ENCODE measurements around the gene EDN2. TPM values are rescaled to one million over a fixed set of nuclear protein-coding genes. Genes with fewer than 3 reads are reported as not detected.
A peak's percentile ranks its signal among the peaks of the same experiment; 100 is the strongest.

Gene EDN2
- total RNA-seq, 1 donor from 2014 or later, result 0.27 TPM

DNA sequence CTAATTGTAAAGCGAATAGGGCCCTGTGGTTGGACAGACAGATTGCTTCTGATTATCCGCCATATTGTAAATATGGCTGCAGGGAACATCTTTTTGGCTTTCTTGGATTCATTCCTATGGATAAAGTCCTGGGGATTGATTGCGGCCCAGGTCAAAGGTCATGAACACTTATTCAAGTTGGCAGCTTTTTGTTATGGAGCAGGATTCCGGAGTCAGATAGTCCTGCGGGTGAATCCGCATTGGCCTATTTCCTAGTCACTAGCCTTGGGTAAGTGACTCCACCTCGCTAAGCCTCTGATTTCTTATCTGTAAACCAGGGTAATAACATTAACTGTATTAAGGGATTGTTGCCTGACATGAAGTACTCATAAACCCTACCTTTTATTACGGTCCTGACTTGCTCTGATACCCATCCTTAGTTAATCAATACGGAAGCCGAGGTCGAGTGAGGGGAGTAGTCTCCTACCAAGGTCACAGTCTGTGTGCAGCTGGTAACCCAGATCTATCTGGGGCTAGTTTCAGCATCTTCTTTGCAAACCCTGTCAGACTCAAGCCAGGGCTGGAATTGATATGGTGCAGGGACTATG lies 31.7 kb downstream of the EDN2 start:
- DNase-seq, result no peak
- ATAC-seq, result no peak
- intact Hi-C loops (cut with micrococcal nuclease), result no loop called here

DNA sequence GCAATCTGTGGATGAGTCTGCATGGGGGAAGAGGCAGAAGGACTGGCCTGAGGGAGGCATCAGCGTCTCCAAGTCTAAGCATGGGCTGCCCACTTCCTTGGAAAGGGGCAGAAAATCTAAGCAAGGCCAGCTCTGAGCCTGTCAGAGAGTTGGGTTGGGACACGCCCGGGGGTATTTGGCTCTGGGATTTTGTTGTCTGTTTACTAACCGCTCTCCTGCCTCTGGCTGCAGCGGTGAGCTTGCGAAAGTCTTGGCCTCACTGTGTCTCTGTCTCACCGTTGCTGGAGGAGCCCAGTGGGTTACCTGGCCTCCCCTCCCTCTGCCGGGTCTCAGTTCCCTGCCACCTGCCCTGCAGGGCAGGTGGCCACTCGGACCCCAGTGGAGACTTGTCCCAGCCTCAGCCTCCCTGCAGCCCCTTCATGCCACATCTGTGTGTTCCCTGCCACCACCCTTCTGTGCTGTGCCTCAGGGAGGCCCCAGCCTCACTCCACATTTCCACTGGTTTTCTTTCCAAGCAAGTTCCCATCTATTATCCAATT lies 33.7 kb downstream of the EDN2 start:
- DNase-seq, result no peak
- ATAC-seq, result no peak
- intact Hi-C loops (cut with micrococcal nuclease), result no loop called here

DNA sequence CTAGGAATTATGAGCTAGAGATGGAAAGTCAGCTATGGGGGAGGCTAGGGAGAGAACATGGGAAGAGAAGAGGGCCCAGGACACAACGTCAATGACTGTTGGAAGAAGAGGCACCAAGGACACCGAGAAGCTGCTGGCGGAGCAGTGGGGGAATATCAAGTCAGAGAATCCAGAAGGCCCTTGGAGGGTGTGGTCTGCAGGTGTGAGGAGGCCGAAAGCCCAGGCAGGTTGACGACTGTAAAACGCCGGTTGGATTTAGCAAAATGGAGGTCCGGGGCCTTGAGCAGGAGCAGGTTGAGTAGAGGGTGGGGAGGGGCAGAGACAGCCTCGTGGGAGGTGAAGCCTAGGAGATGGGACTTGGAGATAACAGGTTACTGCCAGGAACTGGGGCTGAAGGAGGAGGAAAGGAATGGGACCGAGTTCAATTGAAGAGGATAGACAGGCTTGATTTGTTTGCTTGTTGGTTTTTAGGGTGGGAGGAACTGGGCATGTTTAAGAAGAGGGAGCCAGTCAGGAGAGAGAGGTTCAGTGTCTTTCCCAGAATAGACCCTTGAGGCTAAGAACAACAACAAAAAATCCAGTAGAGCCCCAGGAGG lies 35.1 kb downstream of the EDN2 start:
- intact Hi-C loops (cut with micrococcal nuclease), result no loop called here
- DNase-seq (no peak), ATAC-seq (no peak)

DNA sequence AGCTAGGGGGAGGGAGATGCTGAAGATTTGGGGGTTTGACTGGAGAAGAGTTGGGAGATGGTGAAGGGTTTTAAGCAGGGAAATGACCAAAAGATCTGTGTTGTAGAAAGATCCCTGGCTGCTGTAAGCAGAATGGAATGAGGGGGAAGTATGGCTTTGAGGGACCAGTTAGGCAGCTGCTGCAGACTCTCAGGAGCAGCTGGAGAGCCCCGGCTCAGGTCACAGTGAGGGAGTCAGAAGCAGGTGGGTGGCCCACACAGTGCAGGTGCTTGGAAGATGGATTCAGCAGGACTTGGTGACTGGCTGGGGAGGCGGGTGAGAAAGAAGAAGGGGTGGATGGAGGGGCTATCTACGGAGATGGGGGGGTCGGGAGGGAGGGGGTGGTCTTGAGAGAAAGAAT lies 35.7 kb downstream of the EDN2 start:
- ATAC-seq, result no peak
- intact Hi-C loops (cut with micrococcal nuclease), result no loop called here
- no peak for DNase-seq

GRCh38 chr1:41447995-41448770 lies 36.3 kb downstream of the EDN2 start:
- no peak for ATAC-seq
- no peak for DNase-seq
- intact Hi-C loops (cut with micrococcal nuclease), result no loop called here

DNA sequence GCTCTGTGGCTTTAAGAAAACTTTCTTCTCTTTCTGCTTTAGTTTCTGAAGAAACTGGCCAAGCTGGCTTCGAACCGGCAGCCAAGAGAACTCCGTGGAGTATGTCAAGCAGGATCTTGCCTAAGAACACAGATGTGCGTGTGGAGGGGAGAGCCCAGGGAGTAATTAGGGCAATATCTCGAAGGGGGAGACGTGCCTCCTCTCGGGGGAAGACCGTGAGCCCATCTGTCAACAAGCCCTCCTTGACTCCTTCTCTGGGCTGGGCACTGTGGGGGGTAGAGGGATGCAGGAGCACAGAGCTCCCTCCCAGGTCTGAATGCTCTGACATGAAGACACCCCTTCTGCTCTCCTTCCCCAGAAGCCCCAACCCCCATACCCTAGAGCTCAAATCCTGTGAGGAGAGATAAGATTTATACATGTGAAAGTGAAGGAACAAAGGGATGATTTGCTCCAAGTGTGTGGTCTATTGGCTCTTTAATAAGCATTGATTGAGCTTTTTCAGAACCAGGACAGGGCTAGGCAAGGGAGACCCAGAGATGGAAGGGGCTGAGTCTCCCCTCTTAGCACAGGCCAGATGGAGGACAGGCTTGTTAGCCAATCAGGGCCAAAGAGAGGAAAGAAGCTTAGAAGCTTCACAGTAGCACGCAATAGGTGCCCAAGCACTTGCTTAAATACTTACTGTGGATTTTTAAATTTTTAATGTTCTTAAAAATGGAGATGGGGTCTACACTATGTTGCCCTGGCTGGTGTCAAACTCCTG lies 37.5 kb downstream of the EDN2 start:
- intact Hi-C loops (cut with micrococcal nuclease), result no loop called here
- ATAC-seq (no peak), DNase-seq (no peak)

DNA sequence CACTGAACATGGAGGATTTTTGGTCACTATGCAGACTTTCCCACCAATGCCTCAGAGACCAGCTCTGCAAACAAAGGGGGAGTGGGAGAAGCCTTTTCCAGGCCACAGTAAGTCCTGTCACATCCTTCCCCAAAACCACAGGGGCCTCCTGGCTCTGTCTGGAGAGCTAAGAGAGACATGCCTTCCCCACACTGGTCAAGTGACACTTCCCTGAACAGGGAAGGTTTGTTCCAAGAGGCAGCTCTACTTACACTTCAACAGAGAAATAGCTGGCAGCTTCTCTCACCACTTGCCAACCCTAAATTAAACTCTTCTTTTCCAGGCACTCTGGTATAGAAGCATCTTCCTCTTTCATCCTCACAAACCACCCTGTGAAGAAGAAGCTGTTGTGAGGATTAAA lies 39.7 kb downstream of the EDN2 start:
- no peak for DNase-seq
- intact Hi-C loops (cut with micrococcal nuclease), result no loop called here
- peak; percentile 85 for ATAC-seq

DNA sequence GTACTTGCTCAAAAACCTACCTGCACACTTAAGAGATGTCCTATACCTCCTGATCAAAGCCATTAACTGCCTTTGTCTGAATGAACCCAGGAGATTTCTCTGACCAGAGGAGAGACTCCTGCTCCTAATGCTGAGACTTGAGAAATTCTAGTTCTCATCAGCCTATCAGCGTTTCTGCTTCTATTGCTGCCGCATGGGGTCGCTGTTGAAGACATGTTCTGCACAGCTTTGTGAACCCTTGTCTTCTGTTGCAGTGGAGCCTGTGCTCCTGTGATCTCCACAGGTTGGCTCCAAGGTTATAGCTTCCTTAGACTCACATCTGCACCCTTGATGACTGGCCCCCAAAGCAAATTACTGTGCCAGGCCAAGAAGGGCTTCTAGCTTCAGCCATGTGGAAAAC lies 40.2 kb downstream of the EDN2 start:
- DNase-seq, result no peak
- intact Hi-C loops (cut with micrococcal nuclease), result no loop called here
- ATAC-seq, result no peak

DNA sequence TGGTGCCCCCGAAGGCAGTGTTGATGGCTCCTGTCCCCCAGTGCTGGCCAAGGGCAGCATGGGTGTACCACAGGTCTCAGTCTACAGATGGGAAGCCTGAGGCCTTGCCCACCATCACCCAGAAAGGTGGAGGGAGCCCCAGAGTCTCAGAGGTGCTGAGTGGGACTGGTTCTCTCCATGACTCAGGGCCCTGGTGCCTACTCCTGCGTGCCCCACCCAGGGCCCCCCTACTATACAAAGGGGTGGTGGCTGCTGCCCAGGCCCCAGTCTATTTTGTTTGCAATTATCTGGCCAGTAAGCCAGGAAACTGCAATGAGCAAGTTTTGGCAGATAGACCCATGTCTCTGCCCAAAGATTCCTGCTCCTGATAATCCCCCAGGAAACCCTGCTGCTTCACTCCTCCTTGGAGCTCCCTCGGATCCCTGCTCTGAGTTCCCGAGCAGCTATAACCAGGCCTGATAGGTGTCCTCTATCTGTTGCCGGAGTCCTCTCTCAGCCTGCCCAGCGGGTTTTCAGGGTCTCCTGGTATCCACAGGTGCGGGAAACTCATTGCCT lies 41.7 kb downstream of the EDN2 start:
- DNase-seq (no peak), ATAC-seq (no peak)
- intact Hi-C loops (cut with micrococcal nuclease), result no loop called here

DNA sequence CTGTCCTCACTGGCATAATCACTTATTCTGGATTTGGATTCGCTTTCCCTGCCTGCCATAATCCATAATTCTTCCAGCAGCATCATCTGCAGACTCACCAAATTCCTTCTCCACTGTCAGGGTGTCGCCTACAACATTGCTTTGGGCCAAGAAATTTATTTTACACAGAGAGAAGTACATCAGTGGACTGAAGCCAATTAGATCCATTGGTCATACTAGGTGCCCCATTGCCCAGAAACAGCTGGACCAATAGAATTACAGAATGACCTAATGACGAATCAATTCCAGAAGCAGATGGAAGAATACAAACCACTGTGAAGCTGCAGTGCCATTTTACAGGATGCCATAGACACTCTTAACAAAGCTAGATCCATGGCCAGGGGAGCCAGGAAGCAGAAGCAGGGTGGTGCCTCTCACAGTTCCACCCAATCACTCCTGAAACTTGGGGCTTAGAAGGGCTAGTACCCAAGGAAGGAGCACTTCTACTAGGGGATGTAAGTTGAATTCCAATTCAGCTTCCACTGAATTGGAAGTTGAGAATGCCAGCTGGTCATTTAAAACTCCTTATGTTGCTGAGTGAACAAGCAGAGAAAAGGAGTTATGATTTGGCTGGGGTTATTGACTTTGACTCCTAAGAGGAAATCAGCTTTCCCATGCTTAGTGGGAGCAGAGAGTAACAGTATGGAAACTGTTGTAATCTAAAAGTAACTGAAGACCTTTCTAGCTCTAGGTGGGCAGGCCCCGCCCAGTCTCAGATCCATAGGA lies 44.0 kb downstream of the EDN2 start:
- DNase-seq, result no peak
- intact Hi-C loops (cut with micrococcal nuclease), result no loop called here

GRCh38 chr1:41439234-41439633 lies 45.2 kb downstream of the EDN2 start:
- DNase-seq (no peak), ATAC-seq (peak; percentile 25)
- intact Hi-C loops (cut with micrococcal nuclease), result no loop called here

More for the DNA sequence above, 44.0 kb downstream of the EDN2 start:
- ATAC-seq, result no peak

DNA sequence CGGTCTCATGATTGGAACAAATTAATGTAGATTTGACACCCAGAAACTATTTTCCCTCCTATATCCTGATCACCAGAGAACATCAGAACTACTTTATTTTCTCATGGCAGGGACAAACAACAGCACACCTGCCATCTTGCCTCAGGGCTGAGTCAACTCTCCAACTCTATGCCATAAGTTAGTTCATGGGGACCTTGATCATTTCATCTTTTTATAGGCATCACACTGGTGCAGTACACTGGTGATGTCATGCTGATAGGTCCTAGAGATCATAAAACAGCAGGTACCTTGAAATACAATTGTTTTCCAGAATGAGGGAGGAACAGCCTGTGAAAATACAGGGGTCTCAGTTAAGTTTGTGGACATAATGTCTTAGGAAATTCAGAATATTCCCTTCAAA lies 45.8 kb downstream of the EDN2 start:
- no peak for DNase-seq
- ATAC-seq, result no peak
- intact Hi-C loops (cut with micrococcal nuclease), result no loop called here

- intact Hi-C loops (cut with micrococcal nuclease), result no loop called here
- no peak for ATAC-seq
These were observed 47.5 kb downstream of the EDN2 start for GRCh38 chr1:41437011-41437355.

DNA sequence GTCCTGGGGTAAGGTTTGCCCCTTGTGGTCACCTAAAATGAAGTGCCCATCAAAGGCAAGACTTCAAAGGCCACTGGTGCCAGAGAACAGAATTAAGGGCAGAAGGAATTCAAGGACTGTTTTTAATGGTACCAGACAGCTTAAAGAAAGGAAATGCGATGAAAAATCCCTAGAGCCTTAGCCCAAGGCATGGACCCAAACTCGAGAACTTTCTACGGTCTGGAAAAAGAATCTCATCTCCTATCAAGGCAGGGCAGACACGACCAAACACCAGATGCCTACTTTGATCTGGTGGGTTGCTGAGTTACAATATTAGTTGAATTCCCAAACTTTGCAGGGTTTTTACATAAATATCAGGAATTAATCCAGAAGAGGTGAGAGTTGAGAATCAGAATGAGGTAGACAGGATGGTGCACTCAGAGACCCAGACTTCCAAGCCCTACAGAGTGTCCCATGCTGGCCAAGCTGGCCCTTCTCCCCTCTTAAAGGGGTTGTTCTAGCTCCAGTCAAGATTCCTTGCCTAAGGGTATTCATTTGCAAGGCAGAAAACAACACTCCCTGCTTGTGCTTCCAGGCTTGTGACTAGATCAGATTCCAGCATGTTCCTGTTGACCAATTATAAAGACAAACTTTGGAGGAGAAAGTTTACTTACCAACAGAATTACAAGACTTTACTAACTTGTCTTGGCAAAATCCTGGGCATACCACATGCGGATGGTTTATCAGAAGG lies 48.0 kb downstream of the EDN2 start:
- intact Hi-C loops (cut with micrococcal nuclease), result no loop called here
- ATAC-seq (no peak), DNase-seq (no peak)

More at GRCh38 chr1:41437011-41437355, 47.5 kb downstream of the EDN2 start:
- DNase-seq, result no peak

DNA sequence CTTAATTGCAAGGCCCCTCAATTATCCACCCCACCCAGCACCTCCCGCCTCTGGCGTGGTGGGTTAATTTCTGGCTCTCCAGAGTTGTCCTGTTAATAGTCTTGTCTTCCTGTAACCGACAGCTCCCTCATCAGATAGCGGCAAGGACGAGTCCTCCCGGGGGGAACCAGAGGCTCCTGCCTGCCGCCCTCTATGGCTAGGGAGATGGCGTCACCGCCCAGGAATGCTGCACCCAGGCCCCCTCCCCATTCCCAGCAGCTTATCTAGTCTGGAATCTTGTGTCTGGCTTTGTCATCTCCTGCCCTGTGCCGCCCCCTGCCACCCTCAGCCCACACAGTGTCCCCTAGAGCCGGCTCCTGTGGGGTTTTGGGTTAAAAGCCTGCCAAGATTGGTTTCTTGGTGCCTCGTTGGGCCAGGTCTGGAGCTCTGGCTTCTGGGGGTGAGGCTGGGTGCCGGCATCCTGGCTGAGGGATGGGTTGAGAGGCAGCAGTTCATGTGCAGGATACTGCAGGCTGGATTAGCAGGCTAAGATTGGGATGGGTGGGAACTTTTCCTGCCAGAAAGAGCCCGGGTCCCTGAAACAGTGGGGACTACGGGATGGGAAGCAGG lies 48.8 kb downstream of the EDN2 start:
- no peak for ATAC-seq
- intact Hi-C loops (cut with micrococcal nuclease), result no loop called here
- DNase-seq, result peak; percentile 26

- intact Hi-C loops (cut with micrococcal nuclease), result no loop called here
- no peak for DNase-seq
- ATAC-seq, result no peak
These were observed 49.6 kb downstream of the EDN2 start for GRCh38 chr1:41434748-41435449.

GRCh38 chr1:41434306-41434705 lies 50.2 kb downstream of the EDN2 start:
- intact Hi-C loops (cut with micrococcal nuclease), result no loop called here
- no peak for ATAC-seq
- DNase-seq, result no peak
